ENCODE measurements around the gene MEIOSIN. TPM values are rescaled to one million over a fixed set of nuclear protein-coding genes. Genes with fewer than 3 reads are reported as not detected.

The MEIOSIN gene
- total and polyA plus RNA-seq, 9 of the 15 experiments (the other 6 are each of a cell fraction or from before 2014, with no cell fraction given) = 0.06 to 2.0 (median 0.76) TPM

GRCh38 chr19:45792470-45793177, 59.4 kb downstream of the MEIOSIN start, which contains the start of gene DMWD (continued):
- TF ChIP-seq CXXC5 (CRISPR knock-in tag; IDR thresholded peaks at IDR 0.05) (peak; percentile 88), ZNF518B (CRISPR knock-in tag; IDR thresholded peaks at IDR 0.05) (no peak), CBFB (CRISPR knock-in tag; IDR thresholded peaks at IDR 0.05) (no peak), RBBP5 (IDR thresholded peaks at IDR 0.05; ENCODE audit: borderline replicate concordance, insufficient read depth, low read length, poor library complexity, severe bottlenecking) (peak; percentile 86), ZNF239 (CRISPR knock-in tag; IDR thresholded peaks at IDR 0.05) (no peak), RNF2 (IDR thresholded peaks at IDR 0.05) (no peak), MBD2 (IDR thresholded peaks at IDR 0.05; ENCODE audit: borderline replicate concordance, low read depth) (peak; percentile 72; the same call in 1 of the 2 replicates), NKRF (IDR thresholded peaks at IDR 0.05; ENCODE audit: borderline replicate concordance) (no peak), SMARCA5 (IDR thresholded peaks at IDR 0.05) (no peak), CBX5 (IDR thresholded peaks at IDR 0.05; ENCODE audit: borderline replicate concordance, low read depth) (no peak), TAL1 (IDR thresholded peaks at IDR 0.05) (no peak), ZNF354B (CRISPR knock-in tag; IDR thresholded peaks at IDR 0.05) (no peak), GABPA (tag; conservative IDR thresholded peaks at IDR 0.05; ENCODE audit: low read depth) (peak; percentile 98), ZNF76 (CRISPR knock-in tag; IDR thresholded peaks at IDR 0.05; ENCODE audit: borderline replicate concordance) (no peak), ZNF830 (CRISPR knock-in tag; IDR thresholded peaks at IDR 0.05) (no peak), ATF3 (IDR thresholded peaks at IDR 0.05) (no peak), ATF3 (CRISPR knock-in tag; conservative IDR thresholded peaks at IDR 0.05) (no peak), ZNF232 (CRISPR knock-in tag; IDR thresholded peaks at IDR 0.05) (no peak), NRF1 (conservative IDR thresholded peaks at IDR 0.05 in 1 of 2, IDR thresholded peaks at IDR 0.05 in 1 of 2) (peak; percentile 60 to 70), ARID1B (IDR thresholded peaks at IDR 0.05) (no peak), KAT7 (CRISPR knock-in tag; IDR thresholded peaks at IDR 0.05; ENCODE audit: borderline replicate concordance) (no peak), RBM22 (IDR thresholded peaks at IDR 0.05; ENCODE audit: low read depth, low read length, poor library complexity, severe bottlenecking) (peak; percentile 100), SRF (CRISPR knock-in tag; IDR thresholded peaks at IDR 0.05) (peak in 1 of 2 experiments; percentile 53; a peak in 1 of 4 replicates), HDAC6 (IDR thresholded peaks at IDR 0.05; ENCODE audit: low read depth, low read length) (no peak), KLF10 (CRISPR knock-in tag; IDR thresholded peaks at IDR 0.05) (no peak)
